HepG2 (cell line): ENCODE data around the gene CD19.

ENCODE experiments used
- BCL6 ChIP-seq: IDR thresholded peaks from 2 replicates; pipeline ENCODE4 v1.6.1; 2016; ENCODE audit warnings: missing genetic modification reagents, missing compliant biosample characterization
- CREM ChIP-seq, 2 experiments: sonication (generic) in 1 of 2; formaldehyde crosslinking in 1 of 2; IDR thresholded peaks; 2 replicates each; pipeline versions ENCODE4 v1.4.0 to v1.6.1; 2016 to 2020; ENCODE audit warnings: antibody characterized with exemption in 1 of 2, mild to moderate bottlenecking in 1 of 2, missing genetic modification reagents in 1 of 2
- EP300 ChIP-seq, 3 experiments: sonication (generic) in 1 of 3; formaldehyde crosslinking in 1 of 3; IDR thresholded peaks; 2 replicates each; pipeline versions ENCODE4 v1.5.1 to v1.6.1; 2011 to 2020; ENCODE audit warnings: low read depth in 2 of 3, low read length in 2 of 3, borderline replicate concordance in 1 of 3, improper control_type of control experiment in 1 of 3, mild to moderate bottlenecking in 1 of 3, missing genetic modification reagents in 1 of 3, moderate library complexity in 1 of 3
- EZH2 ChIP-seq: conservative IDR thresholded peaks from 2 replicates; pipeline ENCODE4 v1.6.1; 2012; ENCODE audit warnings: mild to moderate bottlenecking, low read depth, low read length, moderate library complexity
- NFE2L2 ChIP-seq: fragments of 150-350 bp; IDR thresholded peaks from 2 replicates; pipeline ENCODE4 v1.6.1; 2014; ENCODE audit warnings: low read length
- NFIB ChIP-seq: sonication (generic); formaldehyde crosslinking; IDR thresholded peaks from 2 replicates; pipeline ENCODE4 v1.9.0; 2021; ENCODE audit warnings: missing genetic modification reagents, mild to moderate bottlenecking, borderline replicate concordance
- RFX5 ChIP-seq: IDR thresholded peaks from 2 replicates; pipeline ENCODE4 v1.6.1; 2011; ENCODE audit warnings: low read depth, low read length, improper control_type of control experiment
- ZNF234 ChIP-seq: sonication (generic); formaldehyde crosslinking; conservative IDR thresholded peaks from 2 replicates; pipeline ENCODE4 v1.5.1; 2020; ENCODE audit warnings: mild to moderate bottlenecking, missing genetic modification reagents
- ZNF670 ChIP-seq: sonication (generic); formaldehyde crosslinking; IDR thresholded peaks from 2 replicates; pipeline ENCODE4 v1.8.0; 2022; ENCODE audit warnings: mild to moderate bottlenecking, missing genetic modification reagents, borderline replicate concordance
- TF ChIP-seq, protein P1 (sequence below): sonication (generic); formaldehyde crosslinking; IDR thresholded peaks from 2 replicates; pipeline ENCODE4 v1.5.0; 2020; ENCODE audit warnings: mild to moderate bottlenecking, missing genetic modification reagents, moderate library complexity
- TF ChIP-seq, protein P2 (sequence below): fragments of 450-650 bp; IDR thresholded peaks from 2 replicates; pipeline ENCODE4 v1.6.1; 2017
- TF ChIP-seq, protein P3 (sequence below), 2 experiments: IDR thresholded peaks; 2 replicates each; pipeline ENCODE4 v1.6.1; 2011 to 2012; ENCODE audit warnings: low read length in 2 of 2, borderline replicate concordance in 1 of 2, low read depth in 1 of 2, mild to moderate bottlenecking in 1 of 2, moderate library complexity in 1 of 2
- TF ChIP-seq, protein P4 (sequence below): sonication (generic); formaldehyde crosslinking; IDR thresholded peaks from 2 replicates; pipeline ENCODE4 v1.4.0; 2020; ENCODE audit warnings: mild to moderate bottlenecking, missing genetic modification reagents
- TF ChIP-seq, protein P5 (sequence below): sonication (generic); formaldehyde crosslinking; IDR thresholded peaks from 2 replicates; pipeline ENCODE4 v1.8.0; 2022; ENCODE audit warnings: missing genetic modification reagents, mild to moderate bottlenecking, moderate library complexity, borderline replicate concordance

DNA sequence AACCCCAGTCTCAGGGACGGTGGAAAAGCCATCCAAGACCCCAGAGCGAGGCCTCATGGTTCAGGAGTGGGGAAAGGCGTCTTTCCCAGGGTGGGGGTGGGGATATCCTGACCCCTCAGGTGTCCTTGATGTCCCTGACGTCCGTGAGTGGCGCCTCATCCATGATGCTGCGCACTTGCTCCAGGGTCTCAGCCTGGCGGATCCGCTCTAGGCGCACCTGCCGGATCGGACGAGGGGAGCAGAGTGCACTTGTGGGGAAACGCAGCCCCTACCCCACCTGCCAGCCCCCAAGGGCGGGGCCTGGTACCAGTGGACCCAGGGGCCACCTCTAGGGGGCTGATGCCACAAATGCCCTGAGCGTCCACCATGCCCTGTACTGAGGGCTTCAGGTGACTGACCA is 26.9 kb upstream of the CD19 start:
- TF ChIP-seq BCL6 (no peak), NFIB (CRISPR knock-in tag) (no peak), ZNF670 (no peak), NFE2L2 (no peak), RFX5 (no peak), CREM (IDR thresholded peaks at IDR 0.05) (no peak), CREM (CRISPR knock-in tag; IDR thresholded peaks at IDR 0.05) (no peak), EP300 (IDR thresholded peaks at IDR 0.05; ENCODE audit: low read depth in 2 of 2, low read length in 2 of 2) (no peak), EP300 (CRISPR knock-in tag; IDR thresholded peaks at IDR 0.05; ENCODE audit: borderline replicate concordance) (no peak), EZH2 (no peak), ZNF234 (CRISPR knock-in tag) (no peak)
- TF ChIP-seq, protein P1, sequence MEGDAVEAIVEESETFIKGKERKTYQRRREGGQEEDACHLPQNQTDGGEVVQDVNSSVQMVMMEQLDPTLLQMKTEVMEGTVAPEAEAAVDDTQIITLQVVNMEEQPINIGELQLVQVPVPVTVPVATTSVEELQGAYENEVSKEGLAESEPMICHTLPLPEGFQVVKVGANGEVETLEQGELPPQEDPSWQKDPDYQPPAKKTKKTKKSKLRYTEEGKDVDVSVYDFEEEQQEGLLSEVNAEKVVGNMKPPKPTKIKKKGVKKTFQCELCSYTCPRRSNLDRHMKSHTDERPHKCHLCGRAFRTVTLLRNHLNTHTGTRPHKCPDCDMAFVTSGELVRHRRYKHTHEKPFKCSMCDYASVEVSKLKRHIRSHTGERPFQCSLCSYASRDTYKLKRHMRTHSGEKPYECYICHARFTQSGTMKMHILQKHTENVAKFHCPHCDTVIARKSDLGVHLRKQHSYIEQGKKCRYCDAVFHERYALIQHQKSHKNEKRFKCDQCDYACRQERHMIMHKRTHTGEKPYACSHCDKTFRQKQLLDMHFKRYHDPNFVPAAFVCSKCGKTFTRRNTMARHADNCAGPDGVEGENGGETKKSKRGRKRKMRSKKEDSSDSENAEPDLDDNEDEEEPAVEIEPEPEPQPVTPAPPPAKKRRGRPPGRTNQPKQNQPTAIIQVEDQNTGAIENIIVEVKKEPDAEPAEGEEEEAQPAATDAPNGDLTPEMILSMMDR (CRISPR knock-in tag), result no peak
- TF ChIP-seq, protein P2, sequence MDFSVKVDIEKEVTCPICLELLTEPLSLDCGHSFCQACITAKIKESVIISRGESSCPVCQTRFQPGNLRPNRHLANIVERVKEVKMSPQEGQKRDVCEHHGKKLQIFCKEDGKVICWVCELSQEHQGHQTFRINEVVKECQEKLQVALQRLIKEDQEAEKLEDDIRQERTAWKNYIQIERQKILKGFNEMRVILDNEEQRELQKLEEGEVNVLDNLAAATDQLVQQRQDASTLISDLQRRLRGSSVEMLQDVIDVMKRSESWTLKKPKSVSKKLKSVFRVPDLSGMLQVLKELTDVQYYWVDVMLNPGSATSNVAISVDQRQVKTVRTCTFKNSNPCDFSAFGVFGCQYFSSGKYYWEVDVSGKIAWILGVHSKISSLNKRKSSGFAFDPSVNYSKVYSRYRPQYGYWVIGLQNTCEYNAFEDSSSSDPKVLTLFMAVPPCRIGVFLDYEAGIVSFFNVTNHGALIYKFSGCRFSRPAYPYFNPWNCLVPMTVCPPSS, result no peak
- TF ChIP-seq, protein P3, sequence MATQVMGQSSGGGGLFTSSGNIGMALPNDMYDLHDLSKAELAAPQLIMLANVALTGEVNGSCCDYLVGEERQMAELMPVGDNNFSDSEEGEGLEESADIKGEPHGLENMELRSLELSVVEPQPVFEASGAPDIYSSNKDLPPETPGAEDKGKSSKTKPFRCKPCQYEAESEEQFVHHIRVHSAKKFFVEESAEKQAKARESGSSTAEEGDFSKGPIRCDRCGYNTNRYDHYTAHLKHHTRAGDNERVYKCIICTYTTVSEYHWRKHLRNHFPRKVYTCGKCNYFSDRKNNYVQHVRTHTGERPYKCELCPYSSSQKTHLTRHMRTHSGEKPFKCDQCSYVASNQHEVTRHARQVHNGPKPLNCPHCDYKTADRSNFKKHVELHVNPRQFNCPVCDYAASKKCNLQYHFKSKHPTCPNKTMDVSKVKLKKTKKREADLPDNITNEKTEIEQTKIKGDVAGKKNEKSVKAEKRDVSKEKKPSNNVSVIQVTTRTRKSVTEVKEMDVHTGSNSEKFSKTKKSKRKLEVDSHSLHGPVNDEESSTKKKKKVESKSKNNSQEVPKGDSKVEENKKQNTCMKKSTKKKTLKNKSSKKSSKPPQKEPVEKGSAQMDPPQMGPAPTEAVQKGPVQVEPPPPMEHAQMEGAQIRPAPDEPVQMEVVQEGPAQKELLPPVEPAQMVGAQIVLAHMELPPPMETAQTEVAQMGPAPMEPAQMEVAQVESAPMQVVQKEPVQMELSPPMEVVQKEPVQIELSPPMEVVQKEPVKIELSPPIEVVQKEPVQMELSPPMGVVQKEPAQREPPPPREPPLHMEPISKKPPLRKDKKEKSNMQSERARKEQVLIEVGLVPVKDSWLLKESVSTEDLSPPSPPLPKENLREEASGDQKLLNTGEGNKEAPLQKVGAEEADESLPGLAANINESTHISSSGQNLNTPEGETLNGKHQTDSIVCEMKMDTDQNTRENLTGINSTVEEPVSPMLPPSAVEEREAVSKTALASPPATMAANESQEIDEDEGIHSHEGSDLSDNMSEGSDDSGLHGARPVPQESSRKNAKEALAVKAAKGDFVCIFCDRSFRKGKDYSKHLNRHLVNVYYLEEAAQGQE (IDR thresholded peaks at IDR 0.05; ENCODE audit: borderline replicate concordance in 1 of 2, low read depth in 1 of 2, low read length in 2 of 2), result no peak
- TF ChIP-seq, protein P4, sequence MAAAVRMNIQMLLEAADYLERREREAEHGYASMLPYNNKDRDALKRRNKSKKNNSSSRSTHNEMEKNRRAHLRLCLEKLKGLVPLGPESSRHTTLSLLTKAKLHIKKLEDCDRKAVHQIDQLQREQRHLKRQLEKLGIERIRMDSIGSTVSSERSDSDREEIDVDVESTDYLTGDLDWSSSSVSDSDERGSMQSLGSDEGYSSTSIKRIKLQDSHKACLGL (CRISPR knock-in tag), result no peak
- TF ChIP-seq, protein P5, sequence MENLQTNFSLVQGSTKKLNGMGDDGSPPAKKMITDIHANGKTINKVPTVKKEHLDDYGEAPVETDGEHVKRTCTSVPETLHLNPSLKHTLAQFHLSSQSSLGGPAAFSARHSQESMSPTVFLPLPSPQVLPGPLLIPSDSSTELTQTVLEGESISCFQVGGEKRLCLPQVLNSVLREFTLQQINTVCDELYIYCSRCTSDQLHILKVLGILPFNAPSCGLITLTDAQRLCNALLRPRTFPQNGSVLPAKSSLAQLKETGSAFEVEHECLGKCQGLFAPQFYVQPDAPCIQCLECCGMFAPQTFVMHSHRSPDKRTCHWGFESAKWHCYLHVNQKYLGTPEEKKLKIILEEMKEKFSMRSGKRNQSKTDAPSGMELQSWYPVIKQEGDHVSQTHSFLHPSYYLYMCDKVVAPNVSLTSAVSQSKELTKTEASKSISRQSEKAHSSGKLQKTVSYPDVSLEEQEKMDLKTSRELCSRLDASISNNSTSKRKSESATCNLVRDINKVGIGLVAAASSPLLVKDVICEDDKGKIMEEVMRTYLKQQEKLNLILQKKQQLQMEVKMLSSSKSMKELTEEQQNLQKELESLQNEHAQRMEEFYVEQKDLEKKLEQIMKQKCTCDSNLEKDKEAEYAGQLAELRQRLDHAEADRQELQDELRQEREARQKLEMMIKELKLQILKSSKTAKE (CRISPR knock-in tag), result no peak
